A549 treated with AZD9567 at 1 μM for 4 hours (cell line): ENCODE results near the gene NCF4. TPM values are rescaled to one million over a fixed set of nuclear protein-coding genes. Genes with fewer than 3 reads are reported as not detected.

ENCODE experiments used
- total RNA-seq: library from RNA; stranded (reverse); fragments of 200-300 nt; extraction: Qiagen RNA extraction; gene quantifications from 5 replicates; pipeline ENCODE4 v1.2.3, GENCODE V29; 2022; ENCODE audit not compliant: insufficient read depth

NCF4 gene
- 0.05 TPM in 1 of 5 replicates, not detected in the others for total RNA-seq

DNA sequence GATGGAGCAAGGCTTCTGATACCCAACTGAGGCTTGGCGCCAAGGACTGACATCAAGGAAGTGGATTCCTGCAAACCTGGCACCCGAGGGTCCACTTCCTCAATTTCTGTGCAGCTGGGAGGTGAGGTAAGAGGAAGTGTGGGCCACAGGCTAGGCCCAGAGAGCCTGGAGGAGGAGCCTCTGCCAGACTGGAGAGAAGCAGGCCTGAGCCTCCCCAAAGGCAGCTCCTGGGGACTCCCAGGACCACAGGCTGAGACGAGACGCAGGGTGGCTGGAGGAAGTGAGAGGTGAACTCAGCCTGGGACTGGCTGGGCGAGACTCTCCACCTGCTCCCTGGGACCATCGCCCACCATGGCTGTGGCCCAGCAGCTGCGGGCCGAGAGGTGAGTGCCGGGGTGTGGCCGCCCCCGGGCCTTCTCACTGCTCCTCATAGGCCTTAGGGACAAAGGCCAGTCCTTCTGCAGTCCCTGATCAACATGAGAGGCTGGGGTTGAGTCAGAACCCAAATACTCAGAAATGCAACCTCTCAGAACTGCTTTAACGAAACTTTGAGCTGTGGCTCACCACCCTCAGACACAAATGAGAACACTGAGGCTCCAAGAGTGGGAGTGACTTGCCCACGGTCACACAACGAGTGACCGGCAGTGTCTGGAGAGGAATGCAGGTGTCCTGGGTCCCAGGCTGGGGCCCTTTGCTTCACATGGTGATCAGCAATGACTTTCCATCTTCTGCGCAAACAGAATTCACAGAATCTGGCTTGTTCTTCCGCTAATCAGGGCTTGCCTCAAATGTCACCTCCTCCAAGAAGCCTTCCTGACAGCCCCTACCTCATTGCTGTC, at the start of gene NCF4:
Gene NCF4 (plus strand): TSS at position 186 of the 839 bp plus-strand sequence. CDS start 166 bp downstream, at position 352.

DNA sequence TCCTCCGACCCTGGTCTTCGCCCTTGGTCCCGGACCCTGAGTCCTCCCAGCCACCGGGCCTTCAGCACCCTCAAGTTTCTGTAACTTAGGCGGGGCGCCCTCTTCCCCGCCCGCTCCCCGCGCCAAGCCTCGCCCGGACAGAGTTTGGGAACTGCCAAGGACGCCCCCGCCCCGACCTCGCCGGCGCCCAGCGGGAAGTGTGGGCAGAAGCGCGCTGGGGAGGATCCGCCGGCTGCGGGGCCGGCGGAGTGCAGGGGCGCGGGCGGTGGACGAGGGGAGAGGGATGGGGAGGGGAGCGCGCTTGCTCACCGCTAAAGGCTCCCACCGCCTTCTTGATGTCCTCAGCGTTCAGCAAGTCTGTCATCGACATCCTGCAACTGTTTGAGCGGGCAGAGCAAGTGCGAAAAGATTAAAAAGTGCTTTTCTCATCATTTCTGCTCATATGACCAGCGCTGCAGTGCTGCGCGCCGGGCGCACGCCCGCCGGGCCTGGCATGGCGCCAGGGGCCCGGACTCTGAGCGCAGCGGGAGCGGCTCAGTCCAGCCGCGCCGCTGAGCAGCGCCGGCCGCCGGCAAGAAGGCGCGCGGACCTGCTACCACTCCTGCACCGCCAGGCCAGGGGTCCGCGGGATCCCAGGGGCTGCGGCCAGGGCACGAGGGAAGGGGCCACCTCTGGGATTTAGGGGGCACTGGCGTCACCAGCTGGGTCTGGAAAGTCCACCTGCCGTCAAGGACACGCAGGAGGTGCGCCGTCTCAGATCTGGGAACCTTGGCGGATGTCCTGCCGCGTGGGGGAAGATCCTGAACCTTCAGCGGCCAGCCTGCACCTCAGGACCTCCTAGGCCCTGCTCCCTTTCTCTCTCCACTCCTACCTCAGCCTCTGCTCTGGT, 43.9 kb upstream of the NCF4 start, which contains the start of gene PVALB:
Gene PVALB (minus strand): TSS at position 400 of the 889 bp plus-strand sequence. CDS start 30 bp downstream, at position 370.

DNA sequence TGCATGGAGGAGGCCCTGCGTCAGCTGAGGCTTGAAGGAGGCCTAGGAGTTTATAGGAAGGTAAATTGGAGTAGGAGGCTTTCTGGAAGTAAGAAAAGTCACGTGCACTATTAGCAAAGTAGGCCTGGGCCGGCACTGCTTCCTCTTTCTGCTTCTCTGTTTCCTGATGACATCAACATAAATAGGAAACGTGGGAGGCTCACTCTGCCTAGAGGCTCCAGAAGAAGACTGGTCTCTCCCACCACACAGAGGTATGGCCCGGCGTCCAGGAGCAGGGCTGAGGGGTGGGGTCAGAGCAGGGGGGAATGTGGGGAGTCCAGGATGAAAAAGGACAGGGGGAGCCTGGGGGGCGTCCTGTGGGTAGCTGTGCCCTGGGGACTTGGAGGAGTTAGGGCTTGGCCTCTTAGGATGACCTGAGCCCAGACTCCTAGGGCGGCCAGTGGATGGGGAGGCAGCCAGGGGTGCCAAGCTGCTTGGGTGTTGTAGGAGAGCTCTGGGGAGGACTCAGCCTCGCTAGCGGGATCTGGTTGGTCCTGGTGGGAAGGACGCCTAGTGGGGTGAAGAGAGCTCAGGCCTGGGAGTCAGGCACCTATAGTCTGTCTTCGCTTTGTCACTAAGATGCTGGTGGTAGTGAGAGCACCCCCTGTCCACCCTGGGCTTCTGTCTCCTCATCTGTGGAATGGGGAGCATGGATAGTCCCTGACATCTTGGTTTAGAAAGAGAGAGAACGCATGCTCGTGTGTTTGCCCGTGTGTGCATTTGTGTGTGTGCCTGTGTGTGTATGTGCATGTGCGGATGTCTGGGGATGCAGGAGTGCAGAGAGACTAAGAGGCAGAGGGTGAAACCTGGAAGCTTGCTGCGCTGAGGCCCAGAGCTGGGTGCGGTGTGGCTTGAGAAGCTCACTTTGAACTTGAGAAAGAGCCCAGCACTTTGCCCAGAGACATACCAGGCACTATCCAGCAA, 52.9 kb downstream of the NCF4 start, which contains the start of gene CSF2RB:
Gene CSF2RB (plus strand): TSS at position 202 of the 963 bp plus-strand sequence. CDS start 8,580 bp downstream, outside the sequence.

Other genes starting within 250 kb of the NCF4 start
- not detected in 5 replicates for gene CACNG2, start 157.3 kb upstream of the NCF4 start, total RNA-seq
- 2.5 to 21.2 TPM (median 20.7 TPM) in 5 replicates for gene IFT27, start 84.9 kb upstream of the NCF4 start, total RNA-seq
- not detected in 5 replicates for gene PVALB, start 44.0 kb upstream of the NCF4 start, total RNA-seq
- gene CSF2RB, start 52.6 kb downstream of the NCF4 start, total RNA-seq: not detected in 5 replicates
- 35.8 to 66.3 TPM (median 63.6 TPM) in 5 replicates for gene TST, start 158.4 kb downstream of the NCF4 start, total RNA-seq
- 37.2 to 75.7 TPM (median 68.1 TPM) in 5 replicates for gene MPST, start 158.7 kb downstream of the NCF4 start, total RNA-seq
- 23.2 to 27.7 TPM (median 25.0 TPM) in 5 replicates for gene KCTD17, start 190.7 kb downstream of the NCF4 start, total RNA-seq
- 0.02 to 0.13 TPM (median 0.09 TPM) in 3 of 5 replicates, not detected in the others for gene TMPRSS6, start 248.7 kb downstream of the NCF4 start, total RNA-seq